Neutrophil (primary cell): ENCODE results near the gene EGLN2.
A peak's percentile ranks its signal among the peaks of the same experiment; 100 is the strongest.

ENCODE experiments used
- H3K27ac ChIP-seq: fragments of 200-600 bp; sonication (generic); 2 replicates; pipeline ENCODE4 v1.5.1; 2016; ENCODE audit warnings: mild to moderate bottlenecking, moderate library complexity
- H3K27me3 ChIP-seq: fragments of 200-600 bp; sonication (generic); 2 replicates; pipeline ENCODE4 v1.6.0; 2016; ENCODE audit warnings: mild to moderate bottlenecking
- H3K36me3 ChIP-seq: fragments of 200-600 bp; sonication (generic); 2 replicates; pipeline ENCODE4 v1.5.1; 2017
- H3K4me1 ChIP-seq, 2 experiments: fragments of 200-600 bp in 1 of 2; sonication (generic) in 1 of 2; 1 replicate in 1 of 2; 2 replicates in 1 of 2; pipeline versions ENCODE4 v1.5.1 to v1.6.1; 2013 to 2016; ENCODE audit warnings: low read depth in 1 of 2, low read length in 1 of 2, mild to moderate bottlenecking in 1 of 2, moderate library complexity in 1 of 2; ENCODE audit not compliant: control insufficient read depth in 1 of 2, insufficient read depth in 1 of 2
- H3K4me3 ChIP-seq, 2 experiments: fragments of 200-600 bp in 1 of 2; sonication (generic) in 1 of 2; 1 replicate in 1 of 2; 2 replicates in 1 of 2; pipeline ENCODE4 v1.5.1; 2013 to 2016; ENCODE audit warnings: low read depth in 1 of 2, low read length in 1 of 2, mild to moderate bottlenecking in 1 of 2, moderate library complexity in 1 of 2
- H3K9me3 ChIP-seq: fragments of 200-600 bp; sonication (generic); 2 replicates; pipeline ENCODE4 v1.5.1; 2016
- CTCF ChIP-seq: fragments of 200-600 bp; sonication (generic); IDR thresholded peaks from 2 replicates; pipeline ENCODE4 v1.5.1; 2016; ENCODE audit warnings: antibody characterized with exemption

Gene EGLN2

GRCh38 chr19:40797963-40798682 lies 868 bp upstream of the EGLN2 start:
- Histone ChIP-seq H3K4me1 (peaks cover 41 to 45% of the 10 kb centered on the region in 2 experiments), H3K36me3 (peaks cover 43% of the 10 kb centered on the region), H3K4me3 (peak overlapping the region; percentile 68 to 81), H3K27me3 (no peaks in the 10 kb centered on the region), H3K27ac (peak overlapping the region; percentile 96), H3K9me3 (no peaks in the 10 kb centered on the region)
- peak; percentile 19 for TF ChIP-seq CTCF

GRCh38 chr19:40799558-40800338 lies 757 bp downstream of the EGLN2 start:
- peaks cover 53% of the 10 kb centered on the region for H3K36me3 ChIP-seq
- peak overlapping the region; percentile 96 for H3K27ac ChIP-seq
- H3K4me1 ChIP-seq: peaks cover 58 to 61% of the 10 kb centered on the region in 2 experiments

GRCh38 chr19:40800339-40800996 lies 1.5 kb downstream of the EGLN2 start:
- Histone ChIP-seq H3K4me3 (peak overlapping the region; percentile 91 to 96), H3K36me3 (peaks cover 60% of the 10 kb centered on the region), H3K9me3 (no peaks in the 10 kb centered on the region), H3K27me3 (no peaks in the 10 kb centered on the region), H3K27ac (peak overlapping the region; percentile 96), H3K4me1 (peaks cover 65 to 69% of the 10 kb centered on the region in 2 experiments)
- TF ChIP-seq CTCF: no peak

More at GRCh38 chr19:40799558-40800338, 757 bp downstream of the EGLN2 start:
- H3K9me3 ChIP-seq: no peaks in the 10 kb centered on the region
- H3K4me3 ChIP-seq: peak overlapping the region; percentile 91 to 96
- no peak for TF ChIP-seq CTCF
- no peaks in the 10 kb centered on the region for H3K27me3 ChIP-seq

GRCh38 chr19:40800997-40801377 lies 2.0 kb downstream of the EGLN2 start:
- Histone ChIP-seq H3K27ac (peak overlapping the region; percentile 96), H3K4me1 (peaks cover 70 to 74% of the 10 kb centered on the region in 2 experiments), H3K9me3 (no peaks in the 10 kb centered on the region), H3K4me3 (peak overlapping the region; percentile 91 to 96), H3K36me3 (peaks cover 62% of the 10 kb centered on the region), H3K27me3 (no peaks in the 10 kb centered on the region)
- no peak for TF ChIP-seq CTCF

GRCh38 chr19:40801426-40802299 lies 2.7 kb downstream of the EGLN2 start:
- Histone ChIP-seq H3K4me3 (peak overlapping the region; percentile 91 to 96), H3K27ac (peak overlapping the region; percentile 96), H3K9me3 (no peaks in the 10 kb centered on the region), H3K4me1 (peaks cover 77 to 80% of the 10 kb centered on the region in 2 experiments), H3K27me3 (no peaks in the 10 kb centered on the region), H3K36me3 (peaks cover 62% of the 10 kb centered on the region)
- TF ChIP-seq CTCF: no peak
